Urinary bladder (tissue), 4 donors: ENCODE data around the gene HOXA5. TPM values are rescaled to one million over a fixed set of nuclear protein-coding genes. Genes with fewer than 3 reads are reported as not detected.
A peak's percentile ranks its signal among the peaks of the same experiment; 100 is the strongest.

Experiments used
- DNase-seq: peaks from one replicate; pipeline ENCODE4 v3.0.0-alpha.2; 2015; ENCODE audit errors: extremely low spot score
- H3K27ac ChIP-seq: one replicate; pipeline ENCODE4 v1.5.1; 2013; ENCODE audit warnings: low read depth, mild to moderate bottlenecking, moderate library complexity
- H3K36me3 ChIP-seq: one replicate; pipeline ENCODE4 v1.6.1; 2013; ENCODE audit warnings: mild to moderate bottlenecking, moderate library complexity; ENCODE audit not compliant: insufficient read depth
- H3K4me1 ChIP-seq: one replicate; pipeline ENCODE4 v1.6.1; 2013; ENCODE audit warnings: mild to moderate bottlenecking, moderate library complexity; ENCODE audit not compliant: insufficient read depth
- H3K4me3 ChIP-seq: one replicate; pipeline ENCODE4 v1.5.1; 2013; ENCODE audit warnings: low read depth, low read length
- WGBS: extraction: QIAGEN DNeasy Blood & Tissue Kit; methylation state at CpG from one replicate; pipeline ENCODE4 v1.1.7; 2013; 5-methylcytosine and 5-hydroxymethylcytosine counted together
- polyA plus RNA-seq: library from polyadenylated mRNA; stranded (reverse); fragments of 200-250 nt; gene quantifications from one replicate; pipeline ENCODE4 v1.2.3, GENCODE V29; 2013
- total RNA-seq: library from RNA; depleted of rRNA; stranded (reverse); fragments of >200 nt; gene quantifications from one replicate; pipeline ENCODE4 v1.2.3, GENCODE V29; 2014
- donor health status: healthy with polysubstance abuse.
- donor health status: healthy.

Gene HOXA5
- total and polyA plus RNA-seq, 2 donors, result 9.9 to 12.5 TPM

GRCh38 chr7:27101171-27101956 lies 42.1 kb downstream of the HOXA5 start:
- whole genome bisulfite sequencing, result 75% methylated on average over 25 of the region's 25 CpGs

GRCh38 chr7:27100694-27101170 lies 42.7 kb downstream of the HOXA5 start:
- H3K4me3 ChIP-seq, result peak overlapping the region; percentile 18
- H3K4me1 ChIP-seq, result no peaks in the 10 kb centered on the region
- no peak overlapping the region for H3K27ac ChIP-seq
- no peak for DNase-seq
- no peaks in the 10 kb centered on the region for H3K36me3 ChIP-seq
- 84% methylated on average over 8 of the region's 8 CpGs for WGBS

More at GRCh38 chr7:27101171-27101956, 42.1 kb downstream of the HOXA5 start:
- H3K36me3 ChIP-seq, result no peaks in the 10 kb centered on the region
- peak overlapping the region; percentile 29 for H3K4me3 ChIP-seq
- no peak for DNase-seq
- no peak overlapping the region for H3K27ac ChIP-seq
- no peaks in the 10 kb centered on the region for H3K4me1 ChIP-seq

- DNase-seq, result no peak
- Histone ChIP-seq H3K4me3 (no peak overlapping the region), H3K27ac (peak overlapping the region; percentile 12), H3K36me3 (no peaks in the 10 kb centered on the region), H3K4me1 (no peaks in the 10 kb centered on the region)
- 86% methylated on average over 8 of the region's 8 CpGs for WGBS
These were observed 43.8 kb downstream of the HOXA5 start for GRCh38 chr7:27099453-27100370.

- no peaks in the 10 kb centered on the region for H3K4me1 ChIP-seq
- peak overlapping the region; percentile 69 for H3K27ac ChIP-seq
- peak; percentile 88 for DNase-seq
- 11% methylated on average over 38 of the region's 38 CpGs for whole genome bisulfite sequencing
- peak overlapping the region; percentile 93 for H3K4me3 ChIP-seq
- H3K36me3 ChIP-seq, result no peaks in the 10 kb centered on the region
These were observed 44.7 kb downstream of the HOXA5 start for GRCh38 chr7:27098578-27099451.

GRCh38 chr7:27097686-27098577 lies 45.5 kb downstream of the HOXA5 start:
- H3K4me1 ChIP-seq, result no peaks in the 10 kb centered on the region
- H3K27ac ChIP-seq, result peak overlapping the region; percentile 91
- DNase-seq, result no peak
- WGBS, result 18% methylated on average over 35 of the region's 35 CpGs
- no peaks in the 10 kb centered on the region for H3K36me3 ChIP-seq
- H3K4me3 ChIP-seq, result peak overlapping the region; percentile 93

GRCh38 chr7:27096768-27097514 lies 46.5 kb downstream of the HOXA5 start:
- under 1% methylated on average over 41 of the region's 41 CpGs for WGBS
- no peak for DNase-seq

GRCh38 chr7:27095897-27096767 lies 47.3 kb downstream of the HOXA5 start, which contains the start of gene HOXA1:
Gene HOXA1, minus strand, starts transcription at chr7:27096000. Its CDS starts 88 bp downstream, at chr7:27095912.
- H3K4me3 ChIP-seq, result peak within 1 kb of the TSS; percentile 93
- no peaks in the 10 kb centered on the region for H3K36me3 ChIP-seq
- peak within 1 kb of the TSS; percentile 91 for H3K27ac ChIP-seq
- no peak for DNase-seq
- no peaks in the 10 kb centered on the region for H3K4me1 ChIP-seq
- under 1% methylated on average over 68 of the region's 68 CpGs for WGBS

More at GRCh38 chr7:27096768-27097514, 46.5 kb downstream of the HOXA5 start:
- Histone ChIP-seq H3K27ac (peak overlapping the region; percentile 91), H3K4me3 (peak overlapping the region; percentile 93), H3K36me3 (no peaks in the 10 kb centered on the region), H3K4me1 (no peaks in the 10 kb centered on the region)

GRCh38 chr7:27095050-27095896 lies 48.2 kb downstream of the HOXA5 start:
- no peak for DNase-seq
- H3K36me3 ChIP-seq, result no peaks in the 10 kb centered on the region
- H3K4me1 ChIP-seq, result no peaks in the 10 kb centered on the region
- peak overlapping the region; percentile 93 for H3K4me3 ChIP-seq
- WGBS, result 18% methylated on average over 33 of the region's 33 CpGs
- H3K27ac ChIP-seq, result no peak overlapping the region

GRCh38 chr7:27094304-27095049 lies 49.0 kb downstream of the HOXA5 start:
- no peak for DNase-seq
- H3K36me3 ChIP-seq, result no peaks in the 10 kb centered on the region
- no peak overlapping the region for H3K27ac ChIP-seq
- WGBS, result 79% methylated on average over 29 of the region's 29 CpGs
- H3K4me1 ChIP-seq, result no peaks in the 10 kb centered on the region
- no peak overlapping the region for H3K4me3 ChIP-seq
